Stimulated activated CD8-positive, alpha-beta memory T cell treated with anti-CD3 and anti-CD28 coated beads, Interleukin-15, amount 100 ng/mL, for 1 hour (primary cell): Measurements from ENCODE around the gene MYH7B.

Experiments used
- DNase-seq: peaks from one replicate; pipeline ENCODE4 v3.0.0-alpha.2; 2020; ENCODE audit warnings: low read depth

MYH7B gene

GRCh38 chr20:34977365-34978091 is 21.9 kb downstream of the MYH7B start:
- no peak for DNase-seq

GRCh38 chr20:34978092-34978744 is 22.6 kb downstream of the MYH7B start:
- no peak for DNase-seq

GRCh38 chr20:34979366-34980153 is 23.9 kb downstream of the MYH7B start:
- DNase-seq = no peak

GRCh38 chr20:34980543-34981233 is 25.0 kb downstream of the MYH7B start:
- DNase-seq = no peak

- DNase-seq = no peak
Observed at GRCh38 chr20:34982270-34983088, 26.8 kb downstream of the MYH7B start.

- no peak for DNase-seq
Observed at GRCh38 chr20:34983089-34983820, 27.6 kb downstream of the MYH7B start.

GRCh38 chr20:34983995-34984735 is 28.5 kb downstream of the MYH7B start:
- DNase-seq = no peak

- no peak for DNase-seq
Observed at GRCh38 chr20:34984756-34985261, 29.1 kb downstream of the MYH7B start.

GRCh38 chr20:34985461-34986310 is 30.0 kb downstream of the MYH7B start:
- no peak for DNase-seq

GRCh38 chr20:34986311-34987287 is 30.9 kb downstream of the MYH7B start:
- DNase-seq = no peak

- DNase-seq = no peak
Observed at GRCh38 chr20:34987288-34988190, 31.9 kb downstream of the MYH7B start.

- DNase-seq = no peak
Observed at GRCh38 chr20:34988191-34988540, 32.5 kb downstream of the MYH7B start.

- DNase-seq = no peak
Observed at GRCh38 chr20:34989118-34989517, 33.5 kb downstream of the MYH7B start.

- DNase-seq = no peak
Observed at GRCh38 chr20:34989670-34990069, 34.0 kb downstream of the MYH7B start.

- no peak for DNase-seq
Observed at GRCh38 chr20:34990231-34990630, 34.6 kb downstream of the MYH7B start.

GRCh38 chr20:34990661-34991214 is 35.1 kb downstream of the MYH7B start:
- DNase-seq = no peak
